ENCODE data around the gene LSS.

DNA sequence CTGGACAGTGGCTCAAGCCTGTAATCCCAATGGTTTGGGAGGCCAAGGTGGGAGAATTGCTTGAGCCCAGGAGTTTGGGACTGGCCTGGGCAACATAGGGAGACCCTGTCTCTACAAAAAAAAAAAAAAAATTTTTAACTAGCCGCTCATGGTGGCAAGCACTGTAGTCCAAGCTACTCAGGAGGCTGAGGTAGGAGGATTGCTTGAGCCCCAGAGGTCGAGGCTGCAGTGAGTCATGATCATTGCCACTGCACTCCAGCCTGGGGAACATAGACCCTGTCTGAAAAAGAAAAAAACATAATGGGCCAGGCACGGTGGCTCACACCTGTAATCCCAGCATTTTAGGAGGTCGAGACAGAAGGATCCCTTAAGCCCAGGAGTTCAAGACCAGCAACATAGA is 49.6 kb downstream of the LSS start:
- TF ChIP-seq, protein P1, sequence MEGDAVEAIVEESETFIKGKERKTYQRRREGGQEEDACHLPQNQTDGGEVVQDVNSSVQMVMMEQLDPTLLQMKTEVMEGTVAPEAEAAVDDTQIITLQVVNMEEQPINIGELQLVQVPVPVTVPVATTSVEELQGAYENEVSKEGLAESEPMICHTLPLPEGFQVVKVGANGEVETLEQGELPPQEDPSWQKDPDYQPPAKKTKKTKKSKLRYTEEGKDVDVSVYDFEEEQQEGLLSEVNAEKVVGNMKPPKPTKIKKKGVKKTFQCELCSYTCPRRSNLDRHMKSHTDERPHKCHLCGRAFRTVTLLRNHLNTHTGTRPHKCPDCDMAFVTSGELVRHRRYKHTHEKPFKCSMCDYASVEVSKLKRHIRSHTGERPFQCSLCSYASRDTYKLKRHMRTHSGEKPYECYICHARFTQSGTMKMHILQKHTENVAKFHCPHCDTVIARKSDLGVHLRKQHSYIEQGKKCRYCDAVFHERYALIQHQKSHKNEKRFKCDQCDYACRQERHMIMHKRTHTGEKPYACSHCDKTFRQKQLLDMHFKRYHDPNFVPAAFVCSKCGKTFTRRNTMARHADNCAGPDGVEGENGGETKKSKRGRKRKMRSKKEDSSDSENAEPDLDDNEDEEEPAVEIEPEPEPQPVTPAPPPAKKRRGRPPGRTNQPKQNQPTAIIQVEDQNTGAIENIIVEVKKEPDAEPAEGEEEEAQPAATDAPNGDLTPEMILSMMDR (IDR thresholded peaks at IDR 0.05), result no peak
- no peak for TF ChIP-seq POLR2A (IDR thresholded peaks at IDR 0.05)

Data from Peyer's patch (tissue), 4 donors.